OCI-LY7 (cell line): ENCODE measurements around the gene MAP6. TPM values are rescaled to one million over a fixed set of nuclear protein-coding genes. Genes with fewer than 3 reads are reported as not detected.

ENCODE experiments used
- BruUV-seq: library from RNA; stranded (reverse); fragments of 400-500 nt; replicated peaks from 2 replicates; lab custom pipeline; 2021; lab: Mats Ljungman, UMichigan
- CTCF ChIA-PET: fragments of 300-600 bp; sonication (Branson Sonifier 250); formaldehyde crosslinking; loops from one replicate; lab custom pipeline; 2022; ENCODE audit warnings: antibody characterized with exemption; ENCODE audit not compliant: unreplicated experiment; lab: Charles Lee
- POLR2A ChIA-PET: fragments of 300-600 bp; sonication (Branson Sonifier 250); formaldehyde crosslinking; loops from one replicate; lab custom pipeline; 2022; ENCODE audit warnings: antibody characterized with exemption; lab: Charles Lee
- DNase-seq: peaks from one replicate; pipeline ENCODE4 v3.0.0-alpha.2; 2015; ENCODE audit warnings: low spot score
- H2AFZ ChIP-seq: fragments of 200-600 bp; sonication (generic), shearing (Covaris generic); 2 replicates; pipeline ENCODE4 v1.6.1; 2014; ENCODE audit warnings: mild to moderate bottlenecking, antibody characterized with exemption, low read length, moderate library complexity
- H3K27ac ChIP-seq: fragments of 200-600 bp; sonication (generic); 2 replicates; pipeline ENCODE4 v1.5.1; 2014; ENCODE audit warnings: mixed run types, low read depth, mild to moderate bottlenecking, moderate library complexity, low read length, inconsistent platforms; ENCODE audit not compliant: poor library complexity, severe bottlenecking
- H3K36me3 ChIP-seq: fragments of 200-600 bp; sonication (generic); 2 replicates; pipeline ENCODE4 v1.6.1; 2014; ENCODE audit warnings: mild to moderate bottlenecking, antibody characterized with exemption, low read length, moderate library complexity, mixed read lengths; ENCODE audit not compliant: insufficient read depth
- H3K4me1 ChIP-seq: fragments of 200-600 bp; sonication (generic); 2 replicates; pipeline ENCODE4 v1.5.1; 2014; ENCODE audit warnings: mild to moderate bottlenecking, low read length; ENCODE audit not compliant: insufficient read depth, poor library complexity, severe bottlenecking
- H3K4me2 ChIP-seq: fragments of 200-600 bp; sonication (generic); 2 replicates; pipeline ENCODE4 v1.6.1; 2014; ENCODE audit warnings: mild to moderate bottlenecking, low read length
- H3K4me3 ChIP-seq: fragments of 200-600 bp; sonication (generic); 2 replicates; pipeline ENCODE4 v1.5.1; 2014; ENCODE audit warnings: mild to moderate bottlenecking, low read depth, low read length; ENCODE audit not compliant: poor library complexity, severe bottlenecking
- H3K79me2 ChIP-seq: fragments of 200-600 bp; sonication (generic); 2 replicates; pipeline ENCODE4 v1.6.1; 2016; ENCODE audit warnings: low read depth, mild to moderate bottlenecking, low read length, moderate library complexity, mixed read lengths; ENCODE audit not compliant: insufficient read depth
- H3K9me2 ChIP-seq: fragments of 200-600 bp; sonication (generic); 2 replicates; pipeline ENCODE4 v1.6.1; 2016; ENCODE audit warnings: mild to moderate bottlenecking, low read length, mixed read lengths; ENCODE audit not compliant: insufficient read depth
- H3K9me3 ChIP-seq: fragments of 200-600 bp; sonication (generic); 2 replicates; pipeline ENCODE4 v1.6.1; 2014; ENCODE audit warnings: mild to moderate bottlenecking, mixed run types, low read length, mixed read lengths
- H4K20me1 ChIP-seq: fragments of 200-600 bp; sonication (generic); 2 replicates; pipeline ENCODE4 v1.6.1; 2014; ENCODE audit warnings: mild to moderate bottlenecking, antibody characterized with exemption, low read length, moderate library complexity, mixed read lengths; ENCODE audit not compliant: insufficient read depth
- EZH2phosphoT487 ChIP-seq: fragments of 200-600 bp; sonication (generic); IDR thresholded peaks from 2 replicates; pipeline ENCODE4 v1.6.1; 2018; ENCODE audit warnings: low read depth, borderline replicate concordance, mild to moderate bottlenecking, mixed run types, antibody characterized with exemption, low read length, moderate library complexity, mixed read lengths
- intact Hi-C: fragments of 100-400 bp; cut with micrococcal nuclease; formaldehyde crosslinking; loops from one replicate; pipeline ENCODE4 v1.10.0; 2022; ENCODE audit not compliant: unreplicated experiment
- total RNA-seq, 2 experiments: library from RNA; depleted of rRNA in 1 of 2; stranded (reverse); fragments of >200 nt in 1 of 2; shearing (Covaris generic) in 1 of 2; gene quantifications; 2 replicates each; pipeline ENCODE4 v1.2.3, GENCODE V29; 2014 to 2022
- TF ChIP-seq, protein P1 (sequence below): fragments of 200-600 bp; sonication (generic); conservative IDR thresholded peaks from 2 replicates; pipeline ENCODE4 v1.5.1; 2014; ENCODE audit warnings: mild to moderate bottlenecking, antibody characterized with exemption, low read length, moderate library complexity, mixed read lengths

MAP6 gene
- total RNA-seq, 2 experiments from 2014 or later = not detected

DNA sequence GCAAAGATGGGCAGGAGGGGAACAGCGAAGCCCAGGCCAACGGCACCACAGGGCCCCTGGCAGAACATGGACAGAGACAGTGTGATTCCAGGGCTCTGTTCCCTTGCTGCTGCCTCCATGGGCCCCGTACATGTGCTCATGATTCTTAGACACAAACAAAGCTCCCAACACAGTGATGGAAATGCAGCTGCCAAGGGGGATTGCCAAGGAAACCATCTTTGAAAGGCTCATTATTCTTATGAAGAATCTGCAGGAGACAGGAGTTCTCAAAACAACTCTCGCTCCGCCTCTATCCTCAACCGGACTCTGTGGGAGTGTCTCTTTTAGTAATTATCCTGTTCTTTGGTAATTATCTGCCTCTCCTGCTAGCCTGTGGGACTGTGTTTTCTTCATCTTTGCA, 74.6 kb downstream of the MAP6 start:
- Histone ChIP-seq H4K20me1 (no peaks in the 10 kb centered on the region), H3K9me3 (no peaks in the 10 kb centered on the region), H3K27ac (no peak overlapping the region), H3K4me3 (no peak overlapping the region), H3K9me2 (no peaks in the 10 kb centered on the region), H3K36me3 (no peaks in the 10 kb centered on the region), H3K79me2 (no peaks in the 10 kb centered on the region), H3K4me2 (no peak overlapping the region), H3K4me1 (peaks cover 6% of the 10 kb centered on the region), H2AFZ (no peak overlapping the region)
- DNase-seq = no peak
- TF ChIP-seq EZH2phosphoT487 = no peak
- TF ChIP-seq, protein P1, sequence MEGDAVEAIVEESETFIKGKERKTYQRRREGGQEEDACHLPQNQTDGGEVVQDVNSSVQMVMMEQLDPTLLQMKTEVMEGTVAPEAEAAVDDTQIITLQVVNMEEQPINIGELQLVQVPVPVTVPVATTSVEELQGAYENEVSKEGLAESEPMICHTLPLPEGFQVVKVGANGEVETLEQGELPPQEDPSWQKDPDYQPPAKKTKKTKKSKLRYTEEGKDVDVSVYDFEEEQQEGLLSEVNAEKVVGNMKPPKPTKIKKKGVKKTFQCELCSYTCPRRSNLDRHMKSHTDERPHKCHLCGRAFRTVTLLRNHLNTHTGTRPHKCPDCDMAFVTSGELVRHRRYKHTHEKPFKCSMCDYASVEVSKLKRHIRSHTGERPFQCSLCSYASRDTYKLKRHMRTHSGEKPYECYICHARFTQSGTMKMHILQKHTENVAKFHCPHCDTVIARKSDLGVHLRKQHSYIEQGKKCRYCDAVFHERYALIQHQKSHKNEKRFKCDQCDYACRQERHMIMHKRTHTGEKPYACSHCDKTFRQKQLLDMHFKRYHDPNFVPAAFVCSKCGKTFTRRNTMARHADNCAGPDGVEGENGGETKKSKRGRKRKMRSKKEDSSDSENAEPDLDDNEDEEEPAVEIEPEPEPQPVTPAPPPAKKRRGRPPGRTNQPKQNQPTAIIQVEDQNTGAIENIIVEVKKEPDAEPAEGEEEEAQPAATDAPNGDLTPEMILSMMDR = no peak
- intact Hi-C loops = no loop called here
- BruUV-seq = no TSS peak
- CTCF ChIA-PET = no interaction called here
- POLR2A ChIA-PET = no interaction called here

DNA sequence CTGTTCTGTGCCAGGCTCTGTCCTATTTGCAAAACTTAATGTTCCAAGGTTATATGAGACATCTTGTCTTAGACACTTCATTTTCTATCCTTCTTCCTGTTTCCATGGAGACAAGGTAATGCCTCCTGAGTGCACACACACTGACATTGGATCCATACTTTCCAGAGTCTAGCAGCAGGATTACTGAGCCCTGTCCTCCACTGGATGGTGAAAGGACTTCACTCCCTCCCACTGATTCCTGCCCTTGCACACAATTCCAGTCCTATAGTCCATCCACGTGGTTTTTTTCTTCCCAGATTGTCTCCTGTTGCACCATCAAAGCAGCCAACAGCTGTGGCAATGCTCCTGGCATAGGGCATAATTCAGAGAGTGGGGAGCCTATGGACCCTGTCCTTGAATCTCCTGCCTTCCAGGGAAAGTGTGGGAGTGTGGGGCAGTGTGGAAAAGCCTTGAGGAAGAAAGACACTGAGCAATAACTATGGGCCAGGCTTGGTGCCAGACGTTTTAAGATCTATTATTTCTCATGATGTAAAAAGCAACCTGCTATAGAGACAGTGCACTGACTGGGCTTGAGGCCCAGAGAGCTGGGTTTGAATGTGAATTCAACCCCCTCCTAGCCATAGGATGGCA, 75.4 kb downstream of the MAP6 start:
- CTCF ChIA-PET = no interaction called here
- TF ChIP-seq, protein P1 = no peak
- TF ChIP-seq EZH2phosphoT487 = no peak
- POLR2A ChIA-PET = no interaction called here

DNA sequence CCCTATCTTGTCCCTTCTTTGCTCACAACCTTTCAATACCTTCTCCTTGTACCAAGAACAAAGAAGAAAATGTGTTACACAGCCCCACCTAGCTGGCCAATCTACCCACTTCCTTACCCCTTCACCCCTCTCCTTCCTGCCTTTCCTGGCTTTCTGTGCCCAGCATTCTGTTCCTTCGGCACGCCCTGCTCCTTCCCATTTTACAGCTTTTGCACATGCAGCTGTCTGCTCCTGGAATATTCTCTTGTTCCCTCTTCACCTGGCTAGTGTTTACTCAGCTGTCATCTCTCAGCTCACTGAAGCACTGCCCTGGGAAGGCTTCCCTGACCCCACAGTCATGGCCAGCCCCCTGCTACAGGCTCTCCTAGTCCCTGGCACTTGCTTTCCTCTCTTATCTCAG, 76.1 kb downstream of the MAP6 start:
- Histone ChIP-seq H4K20me1 (no peaks in the 10 kb centered on the region), H3K4me1 (peaks cover 6% of the 10 kb centered on the region), H3K79me2 (no peaks in the 10 kb centered on the region), H3K4me3 (no peak overlapping the region), H3K9me2 (no peaks in the 10 kb centered on the region), H3K4me2 (no peak overlapping the region), H3K9me3 (no peaks in the 10 kb centered on the region), H2AFZ (no peak overlapping the region), H3K36me3 (no peaks in the 10 kb centered on the region), H3K27ac (no peak overlapping the region)
- BruUV-seq = no TSS peak
- intact Hi-C loops = no loop called here
- POLR2A ChIA-PET = no interaction called here
- CTCF ChIA-PET = no interaction called here
- no peak for DNase-seq
- no peak for TF ChIP-seq EZH2phosphoT487
- TF ChIP-seq, protein P1 = no peak

More for the DNA sequence above, 75.4 kb downstream of the MAP6 start:
- no TSS peak for BruUV-seq
- no peak overlapping the region for H3K4me3 ChIP-seq
- H3K79me2 ChIP-seq = no peaks in the 10 kb centered on the region
- no peak overlapping the region for H2AFZ ChIP-seq
- no peak overlapping the region for H3K4me2 ChIP-seq
- no peak for DNase-seq
- no peak overlapping the region for H3K27ac ChIP-seq
- no peaks in the 10 kb centered on the region for H3K9me3 ChIP-seq
- intact Hi-C loops = no loop called here
- no peaks in the 10 kb centered on the region for H4K20me1 ChIP-seq
- H3K9me2 ChIP-seq = no peaks in the 10 kb centered on the region
- no peaks in the 10 kb centered on the region for H3K36me3 ChIP-seq
- peaks cover 6% of the 10 kb centered on the region for H3K4me1 ChIP-seq
